ENCODE data around the gene ENOX2. TPM values are rescaled to one million over a fixed set of nuclear protein-coding genes. Genes with fewer than 3 reads are reported as not detected.

Gene ENOX2
- total and polyA plus RNA-seq, 2 donors: 7.4 to 7.8 TPM

GRCh38 chrX:130734713-130735112 is 168.3 kb downstream of the ENOX2 start:
- H3K27ac ChIP-seq (ENCODE audit: low read depth in 1 of 2, low read length in 1 of 2): no peak overlapping the region
- no peaks in the 10 kb centered on the region for H3K27me3 ChIP-seq (ENCODE audit: control insufficient read depth in 2 of 2, insufficient read depth in 1 of 2, low read length in 1 of 2)
- no peaks in the 10 kb centered on the region for H3K4me1 ChIP-seq (ENCODE audit: control insufficient read depth in 2 of 2, insufficient read depth in 2 of 2, low read length in 2 of 2)
- no peak overlapping the region for H3K4me3 ChIP-seq (ENCODE audit: low read length in 2 of 2)
- DNase-seq (ENCODE audit: low read depth in 6 of 9, low spot score in 9 of 9): no peak
- no peaks in the 10 kb centered on the region for H3K9me3 ChIP-seq (ENCODE audit: control insufficient read depth in 2 of 2, insufficient read depth in 1 of 2, low read length in 1 of 2)
- no peaks in the 10 kb centered on the region for H3K36me3 ChIP-seq (ENCODE audit: control insufficient read depth in 2 of 2, insufficient read depth in 2 of 2, low read length in 1 of 2)

GRCh38 chrX:130728208-130728607 is 174.8 kb downstream of the ENOX2 start:
- Histone ChIP-seq H3K4me3 (ENCODE audit: low read length in 2 of 2) (no peak overlapping the region), H3K9me3 (ENCODE audit: control insufficient read depth in 2 of 2, insufficient read depth in 1 of 2, low read length in 1 of 2) (peaks cover 0 to 4% of the 10 kb centered on the region in 2 donors), H3K27ac (ENCODE audit: low read depth in 1 of 2, low read length in 1 of 2) (no peak overlapping the region), H3K36me3 (ENCODE audit: control insufficient read depth in 2 of 2, insufficient read depth in 2 of 2, low read length in 1 of 2) (no peaks in the 10 kb centered on the region), H3K27me3 (ENCODE audit: control insufficient read depth in 2 of 2, insufficient read depth in 1 of 2, low read length in 1 of 2) (no peaks in the 10 kb centered on the region), H3K4me1 (ENCODE audit: control insufficient read depth in 2 of 2, insufficient read depth in 2 of 2, low read length in 2 of 2) (no peaks in the 10 kb centered on the region)
- DNase-seq (ENCODE audit: low read depth in 6 of 9, low spot score in 9 of 9): no peak

GRCh38 chrX:130726661-130727060 is 176.3 kb downstream of the ENOX2 start:
- Histone ChIP-seq H3K4me1 (ENCODE audit: control insufficient read depth in 2 of 2, insufficient read depth in 2 of 2, low read length in 2 of 2) (no peaks in the 10 kb centered on the region), H3K36me3 (ENCODE audit: control insufficient read depth in 2 of 2, insufficient read depth in 2 of 2, low read length in 1 of 2) (no peaks in the 10 kb centered on the region), H3K27ac (ENCODE audit: low read depth in 1 of 2, low read length in 1 of 2) (no peak overlapping the region), H3K4me3 (ENCODE audit: low read length in 2 of 2) (no peak overlapping the region), H3K27me3 (ENCODE audit: control insufficient read depth in 2 of 2, insufficient read depth in 1 of 2, low read length in 1 of 2) (no peaks in the 10 kb centered on the region), H3K9me3 (ENCODE audit: control insufficient read depth in 2 of 2, insufficient read depth in 1 of 2, low read length in 1 of 2) (peaks cover 0 to 4% of the 10 kb centered on the region in 2 donors)
- no peak for DNase-seq (ENCODE audit: low read depth in 6 of 9, low spot score in 9 of 9)
- whole genome bisulfite sequencing: 93% methylated on average over 3 of the region's 3 CpGs

GRCh38 chrX:130725519-130725918 is 177.5 kb downstream of the ENOX2 start:
- Histone ChIP-seq H3K4me1 (ENCODE audit: control insufficient read depth in 2 of 2, insufficient read depth in 2 of 2, low read length in 2 of 2) (no peaks in the 10 kb centered on the region), H3K27me3 (ENCODE audit: control insufficient read depth in 2 of 2, insufficient read depth in 1 of 2, low read length in 1 of 2) (no peaks in the 10 kb centered on the region), H3K27ac (ENCODE audit: low read depth in 1 of 2, low read length in 1 of 2) (no peak overlapping the region), H3K36me3 (ENCODE audit: control insufficient read depth in 2 of 2, insufficient read depth in 2 of 2, low read length in 1 of 2) (no peaks in the 10 kb centered on the region), H3K9me3 (ENCODE audit: control insufficient read depth in 2 of 2, insufficient read depth in 1 of 2, low read length in 1 of 2) (peaks cover 0 to 4% of the 10 kb centered on the region in 2 donors), H3K4me3 (ENCODE audit: low read length in 2 of 2) (no peak overlapping the region)
- 100% methylated on average over 1 of the region's 1 CpG for whole genome bisulfite sequencing
- DNase-seq (ENCODE audit: low read depth in 6 of 9, low spot score in 9 of 9): no peak

GRCh38 chrX:130719413-130719812 is 183.6 kb downstream of the ENOX2 start:
- no peak overlapping the region for H3K4me3 ChIP-seq (ENCODE audit: low read length in 2 of 2)
- no peak overlapping the region for H3K27ac ChIP-seq (ENCODE audit: low read depth in 1 of 2, low read length in 1 of 2)
- 97% methylated on average over 6 of the region's 6 CpGs for WGBS
- H3K27me3 ChIP-seq (ENCODE audit: control insufficient read depth in 2 of 2, insufficient read depth in 1 of 2, low read length in 1 of 2): no peaks in the 10 kb centered on the region
- no peaks in the 10 kb centered on the region for H3K9me3 ChIP-seq (ENCODE audit: control insufficient read depth in 2 of 2, insufficient read depth in 1 of 2, low read length in 1 of 2)
- H3K4me1 ChIP-seq (ENCODE audit: control insufficient read depth in 2 of 2, insufficient read depth in 2 of 2, low read length in 2 of 2): no peaks in the 10 kb centered on the region
- DNase-seq (ENCODE audit: low read depth in 6 of 9, low spot score in 9 of 9): no peak
- no peaks in the 10 kb centered on the region for H3K36me3 ChIP-seq (ENCODE audit: control insufficient read depth in 2 of 2, insufficient read depth in 2 of 2, low read length in 1 of 2)

- H3K27me3 ChIP-seq (ENCODE audit: control insufficient read depth in 2 of 2, insufficient read depth in 1 of 2, low read length in 1 of 2): no peaks in the 10 kb centered on the region
- 94% methylated on average over 4 of the region's 4 CpGs for WGBS
Measured at GRCh38 chrX:130718137-130718536, 184.9 kb downstream of the ENOX2 start.

GRCh38 chrX:130716781-130717413 is 186.1 kb downstream of the ENOX2 start:
- H3K27ac ChIP-seq (ENCODE audit: low read depth in 1 of 2, low read length in 1 of 2): no peak overlapping the region

More at GRCh38 chrX:130718137-130718536, 184.9 kb downstream of the ENOX2 start:
- no peaks in the 10 kb centered on the region for H3K36me3 ChIP-seq (ENCODE audit: control insufficient read depth in 2 of 2, insufficient read depth in 2 of 2, low read length in 1 of 2)
- no peak for DNase-seq (ENCODE audit: low read depth in 6 of 9, low spot score in 9 of 9)
- no peak overlapping the region for H3K27ac ChIP-seq (ENCODE audit: low read depth in 1 of 2, low read length in 1 of 2)
- no peak overlapping the region for H3K4me3 ChIP-seq (ENCODE audit: low read length in 2 of 2)
- no peaks in the 10 kb centered on the region for H3K4me1 ChIP-seq (ENCODE audit: control insufficient read depth in 2 of 2, insufficient read depth in 2 of 2, low read length in 2 of 2)
- H3K9me3 ChIP-seq (ENCODE audit: control insufficient read depth in 2 of 2, insufficient read depth in 1 of 2, low read length in 1 of 2): no peaks in the 10 kb centered on the region

GRCh38 chrX:130716346-130716745 is 186.7 kb downstream of the ENOX2 start:
- WGBS: 99% methylated on average over 3 of the region's 3 CpGs
- Histone ChIP-seq H3K36me3 (ENCODE audit: control insufficient read depth in 2 of 2, insufficient read depth in 2 of 2, low read length in 1 of 2) (no peaks in the 10 kb centered on the region), H3K4me3 (ENCODE audit: low read length in 2 of 2) (no peak overlapping the region), H3K27me3 (ENCODE audit: control insufficient read depth in 2 of 2, insufficient read depth in 1 of 2, low read length in 1 of 2) (no peaks in the 10 kb centered on the region), H3K9me3 (ENCODE audit: control insufficient read depth in 2 of 2, insufficient read depth in 1 of 2, low read length in 1 of 2) (no peaks in the 10 kb centered on the region), H3K27ac (ENCODE audit: low read depth in 1 of 2, low read length in 1 of 2) (no peak overlapping the region), H3K4me1 (ENCODE audit: control insufficient read depth in 2 of 2, insufficient read depth in 2 of 2, low read length in 2 of 2) (no peaks in the 10 kb centered on the region)
- DNase-seq (ENCODE audit: low read depth in 6 of 9, low spot score in 9 of 9): no peak

More at GRCh38 chrX:130716781-130717413, 186.1 kb downstream of the ENOX2 start:
- Histone ChIP-seq H3K36me3 (ENCODE audit: control insufficient read depth in 2 of 2, insufficient read depth in 2 of 2, low read length in 1 of 2) (no peaks in the 10 kb centered on the region), H3K4me3 (ENCODE audit: low read length in 2 of 2) (no peak overlapping the region), H3K9me3 (ENCODE audit: control insufficient read depth in 2 of 2, insufficient read depth in 1 of 2, low read length in 1 of 2) (no peaks in the 10 kb centered on the region), H3K27me3 (ENCODE audit: control insufficient read depth in 2 of 2, insufficient read depth in 1 of 2, low read length in 1 of 2) (no peaks in the 10 kb centered on the region), H3K4me1 (ENCODE audit: control insufficient read depth in 2 of 2, insufficient read depth in 2 of 2, low read length in 2 of 2) (no peaks in the 10 kb centered on the region)
- DNase-seq (ENCODE audit: low read depth in 6 of 9, low spot score in 9 of 9): no peak
- 95% methylated on average over 2 of the region's 2 CpGs for WGBS

GRCh38 chrX:130715299-130715698 is 187.7 kb downstream of the ENOX2 start:
- Histone ChIP-seq H3K4me3 (ENCODE audit: low read length in 2 of 2) (no peak overlapping the region), H3K9me3 (ENCODE audit: control insufficient read depth in 2 of 2, insufficient read depth in 1 of 2, low read length in 1 of 2) (no peaks in the 10 kb centered on the region), H3K27ac (ENCODE audit: low read depth in 1 of 2, low read length in 1 of 2) (no peak overlapping the region), H3K36me3 (ENCODE audit: control insufficient read depth in 2 of 2, insufficient read depth in 2 of 2, low read length in 1 of 2) (no peaks in the 10 kb centered on the region), H3K27me3 (ENCODE audit: control insufficient read depth in 2 of 2, insufficient read depth in 1 of 2, low read length in 1 of 2) (no peaks in the 10 kb centered on the region), H3K4me1 (ENCODE audit: control insufficient read depth in 2 of 2, insufficient read depth in 2 of 2, low read length in 2 of 2) (no peaks in the 10 kb centered on the region)
- WGBS: 88% methylated on average over 3 of the region's 3 CpGs
- no peak for DNase-seq (ENCODE audit: low read depth in 6 of 9, low spot score in 9 of 9)

Data from thymus (tissue), 11 donors.